Measurements from ENCODE around the gene PCDH9.

PCDH9 gene

GRCh38 chr13:67225252-67226159 is 4.6 kb downstream of the PCDH9 start:
- DNase-seq: no peak

- DNase-seq: peak; percentile 39 to 58
Measured at GRCh38 chr13:67224148-67224846, 5.8 kb downstream of the PCDH9 start.

GRCh38 chr13:67223742-67224141 is 6.4 kb downstream of the PCDH9 start:
- DNase-seq: no peak

GRCh38 chr13:67223024-67223423 is 7.1 kb downstream of the PCDH9 start:
- no peak for DNase-seq

- DNase-seq: no peak
Measured at GRCh38 chr13:67221630-67222226, 8.4 kb downstream of the PCDH9 start.

- DNase-seq: no peak
Measured at GRCh38 chr13:67219113-67219512, 11.0 kb downstream of the PCDH9 start.

GRCh38 chr13:67217880-67218279 is 12.3 kb downstream of the PCDH9 start:
- DNase-seq: no peak

- DNase-seq: no peak
Measured at GRCh38 chr13:67216864-67217263, 13.3 kb downstream of the PCDH9 start.

GRCh38 chr13:67210208-67210607 is 19.9 kb downstream of the PCDH9 start:
- no peak for DNase-seq

GRCh38 chr13:67208552-67208951 is 21.6 kb downstream of the PCDH9 start:
- DNase-seq: no peak

- no peak for DNase-seq
Measured at GRCh38 chr13:67204764-67205163, 25.4 kb downstream of the PCDH9 start.

GRCh38 chr13:67200605-67201004 is 29.5 kb downstream of the PCDH9 start:
- DNase-seq: no peak

GRCh38 chr13:67200183-67200582 is 30.0 kb downstream of the PCDH9 start:
- DNase-seq: no peak

- no peak for DNase-seq
Measured at GRCh38 chr13:67197704-67198103, 32.4 kb downstream of the PCDH9 start.

- DNase-seq: no peak
Measured at GRCh38 chr13:67193979-67194378, 36.2 kb downstream of the PCDH9 start.

- DNase-seq: no peak
Measured at GRCh38 chr13:67192751-67193150, 37.4 kb downstream of the PCDH9 start.

GRCh38 chr13:67186995-67187569 is 43.1 kb downstream of the PCDH9 start:
- no peak for DNase-seq

GRCh38 chr13:67184247-67184646 is 45.9 kb downstream of the PCDH9 start:
- no peak for DNase-seq

- no peak for DNase-seq
Measured at GRCh38 chr13:67183151-67183550, 47.0 kb downstream of the PCDH9 start.

GRCh38 chr13:67175836-67176459 is 54.2 kb downstream of the PCDH9 start:
- no peak for DNase-seq

GRCh38 chr13:67168384-67168783 is 61.8 kb downstream of the PCDH9 start:
- no peak for DNase-seq

- DNase-seq: no peak
Measured at GRCh38 chr13:67167420-67167819, 62.7 kb downstream of the PCDH9 start.

- no peak for DNase-seq
Measured at GRCh38 chr13:67161176-67161575, 69.0 kb downstream of the PCDH9 start.

Measured in CD4-positive, alpha-beta T cell treated with Interleukin-1 beta for 1 hour (primary cell).